ENCODE measurements around the gene USP7. TPM values are rescaled to one million over a fixed set of nuclear protein-coding genes. Genes with fewer than 3 reads are reported as not detected.

The USP7 gene
- polyA plus RNA-seq, 4 donors: 31.6 to 97.1 (median 36.0) TPM

- Histone ChIP-seq H3K4me3 (ENCODE audit: low read depth in 1 of 3, low read length in 3 of 3) (no peak overlapping the region), H3K27ac (ENCODE audit: low read depth in 1 of 3, low read length in 2 of 3) (no peak overlapping the region), H3K4me1 (ENCODE audit: control insufficient read depth in 3 of 3, insufficient read depth in 2 of 3, low read depth in 1 of 3, low read length in 2 of 3) (peaks cover 0 to 34% (median 8%) of the 10 kb centered on the region in 3 donors), H3K27me3 (ENCODE audit: control insufficient read depth in 3 of 3, insufficient read depth in 3 of 3, low read length in 3 of 3) (no peaks in the 10 kb centered on the region), H3K36me3 (ENCODE audit: control insufficient read depth in 3 of 3, insufficient read depth in 2 of 3, low read depth in 1 of 3, low read length in 3 of 3) (peaks cover 13 to 67% (median 16%) of the 10 kb centered on the region in 3 donors), H3K9me3 (ENCODE audit: control insufficient read depth in 2 of 2, insufficient read depth in 1 of 2, low read depth in 1 of 2, low read length in 1 of 2) (no peaks in the 10 kb centered on the region)
- DNase-seq: no peak
- FAIRE-seq: no peak
- WGBS, 3 donors: 90 to 92% (median 90%) methylated on average over 3 of the region's 3 CpGs
These were observed 49.6 kb downstream of the USP7 start for GRCh38 chr16:8914098-8914497.

GRCh38 chr16:8912793-8913192, 50.9 kb downstream of the USP7 start:
- peak overlapping the region in 1 of 3 donors; percentile 37 for H3K27ac ChIP-seq (ENCODE audit: low read depth in 1 of 3, low read length in 2 of 3)
- H3K4me3 ChIP-seq (ENCODE audit: low read depth in 1 of 3, low read length in 3 of 3): no peak overlapping the region
- H3K4me1 ChIP-seq (ENCODE audit: control insufficient read depth in 3 of 3, insufficient read depth in 2 of 3, low read depth in 1 of 3, low read length in 2 of 3): peaks cover 0 to 42% (median 8%) of the 10 kb centered on the region in 3 donors
- peaks cover 16 to 60% (median 18%) of the 10 kb centered on the region in 3 donors for H3K36me3 ChIP-seq (ENCODE audit: control insufficient read depth in 3 of 3, insufficient read depth in 2 of 3, low read depth in 1 of 3, low read length in 3 of 3)
- FAIRE-seq (no peak), DNase-seq (no peak)
- WGBS, 3 donors: 66 to 85% (median 72%) methylated on average over 4 of the region's 4 CpGs
- H3K27me3 ChIP-seq (ENCODE audit: control insufficient read depth in 3 of 3, insufficient read depth in 3 of 3, low read length in 3 of 3): no peaks in the 10 kb centered on the region
- H3K9me3 ChIP-seq (ENCODE audit: control insufficient read depth in 2 of 2, insufficient read depth in 1 of 2, low read depth in 1 of 2, low read length in 1 of 2): no peaks in the 10 kb centered on the region

- FAIRE-seq (no peak), DNase-seq (peak; percentile 68 to 77)
- Histone ChIP-seq H3K4me3 (ENCODE audit: low read depth in 1 of 3, low read length in 3 of 3) (no peak overlapping the region), H3K36me3 (ENCODE audit: control insufficient read depth in 3 of 3, insufficient read depth in 2 of 3, low read depth in 1 of 3, low read length in 3 of 3) (peaks cover 17 to 65% (median 23%) of the 10 kb centered on the region in 3 donors), H3K4me1 (ENCODE audit: control insufficient read depth in 3 of 3, insufficient read depth in 2 of 3, low read depth in 1 of 3, low read length in 2 of 3) (peaks cover 0 to 42% (median 8%) of the 10 kb centered on the region in 3 donors), H3K9me3 (ENCODE audit: control insufficient read depth in 2 of 2, insufficient read depth in 1 of 2, low read depth in 1 of 2, low read length in 1 of 2) (no peaks in the 10 kb centered on the region), H3K27me3 (ENCODE audit: control insufficient read depth in 3 of 3, insufficient read depth in 3 of 3, low read length in 3 of 3) (no peaks in the 10 kb centered on the region), H3K27ac (ENCODE audit: low read depth in 1 of 3, low read length in 2 of 3) (peak overlapping the region; percentile 70 to 82 (median 79))
- WGBS, 3 donors: 28 to 63% (median 54%) methylated on average over 1 of the region's 1 CpG
These were observed 52.9 kb downstream of the USP7 start for GRCh38 chr16:8910811-8911210.

GRCh38 chr16:8908810-8909468, 54.8 kb downstream of the USP7 start:
- peak; percentile 34 to 64 for DNase-seq
- peak overlapping the region in 1 of 3 donors; percentile 57 for H3K27ac ChIP-seq (ENCODE audit: low read depth in 1 of 3, low read length in 2 of 3)
- H3K36me3 ChIP-seq (ENCODE audit: control insufficient read depth in 3 of 3, insufficient read depth in 2 of 3, low read depth in 1 of 3, low read length in 3 of 3): peaks cover 15 to 72% (median 24%) of the 10 kb centered on the region in 3 donors
- 26 to 68% (median 55%) methylated on average over 8 of the region's 8 CpGs for WGBS, 3 donors
- H3K27me3 ChIP-seq (ENCODE audit: control insufficient read depth in 3 of 3, insufficient read depth in 3 of 3, low read length in 3 of 3): no peaks in the 10 kb centered on the region
- H3K4me3 ChIP-seq (ENCODE audit: low read depth in 1 of 3, low read length in 3 of 3): no peak overlapping the region
- no peak for FAIRE-seq
- no peaks in the 10 kb centered on the region for H3K9me3 ChIP-seq (ENCODE audit: control insufficient read depth in 2 of 2, insufficient read depth in 1 of 2, low read depth in 1 of 2, low read length in 1 of 2)
- H3K4me1 ChIP-seq (ENCODE audit: control insufficient read depth in 3 of 3, insufficient read depth in 2 of 3, low read depth in 1 of 3, low read length in 2 of 3): peaks cover 0 to 42% (median 5%) of the 10 kb centered on the region in 3 donors

- FAIRE-seq: no peak
- DNase-seq: no peak
- peaks cover 25 to 73% (median 30%) of the 10 kb centered on the region in 3 donors for H3K36me3 ChIP-seq (ENCODE audit: control insufficient read depth in 3 of 3, insufficient read depth in 2 of 3, low read depth in 1 of 3, low read length in 3 of 3)
- H3K4me3 ChIP-seq (ENCODE audit: low read depth in 1 of 3, low read length in 3 of 3): no peak overlapping the region
- no peak overlapping the region for H3K27ac ChIP-seq (ENCODE audit: low read depth in 1 of 3, low read length in 2 of 3)
- 76 to 88% (median 82%) methylated on average over 4 of the region's 4 CpGs for WGBS, 3 donors
- no peaks in the 10 kb centered on the region for H3K27me3 ChIP-seq (ENCODE audit: control insufficient read depth in 3 of 3, insufficient read depth in 3 of 3, low read length in 3 of 3)
- H3K9me3 ChIP-seq (ENCODE audit: control insufficient read depth in 2 of 2, insufficient read depth in 1 of 2, low read depth in 1 of 2, low read length in 1 of 2): no peaks in the 10 kb centered on the region
- H3K4me1 ChIP-seq (ENCODE audit: control insufficient read depth in 3 of 3, insufficient read depth in 2 of 3, low read depth in 1 of 3, low read length in 2 of 3): peaks cover 0 to 37% (median 5%) of the 10 kb centered on the region in 3 donors
These were observed 56.6 kb downstream of the USP7 start for GRCh38 chr16:8907096-8907495.

GRCh38 chr16:8905795-8906591, 57.7 kb downstream of the USP7 start:
- H3K27me3 ChIP-seq (ENCODE audit: control insufficient read depth in 3 of 3, insufficient read depth in 3 of 3, low read length in 3 of 3): no peaks in the 10 kb centered on the region
- 86 to 91% (median 90%) methylated on average over 14 of the region's 14 CpGs for WGBS, 3 donors
- no peak overlapping the region for H3K4me3 ChIP-seq (ENCODE audit: low read depth in 1 of 3, low read length in 3 of 3)
- peaks cover 0 to 27% (median 4%) of the 10 kb centered on the region in 3 donors for H3K4me1 ChIP-seq (ENCODE audit: control insufficient read depth in 3 of 3, insufficient read depth in 2 of 3, low read depth in 1 of 3, low read length in 2 of 3)
- H3K36me3 ChIP-seq (ENCODE audit: control insufficient read depth in 3 of 3, insufficient read depth in 2 of 3, low read depth in 1 of 3, low read length in 3 of 3): peaks cover 31 to 74% (median 38%) of the 10 kb centered on the region in 3 donors
- DNase-seq: no peak
- no peak for FAIRE-seq
- no peak overlapping the region for H3K27ac ChIP-seq (ENCODE audit: low read depth in 1 of 3, low read length in 2 of 3)
- H3K9me3 ChIP-seq (ENCODE audit: control insufficient read depth in 2 of 2, insufficient read depth in 1 of 2, low read depth in 1 of 2, low read length in 1 of 2): no peaks in the 10 kb centered on the region

- FAIRE-seq (no peak), DNase-seq (peak; percentile 53 to 64)
- peaks cover 31 to 72% (median 38%) of the 10 kb centered on the region in 3 donors for H3K36me3 ChIP-seq (ENCODE audit: control insufficient read depth in 3 of 3, insufficient read depth in 2 of 3, low read depth in 1 of 3, low read length in 3 of 3)
- WGBS, 3 donors: 61 to 71% (median 70%) methylated on average over 13 of the region's 13 CpGs
- no peaks in the 10 kb centered on the region for H3K9me3 ChIP-seq (ENCODE audit: control insufficient read depth in 2 of 2, insufficient read depth in 1 of 2, low read depth in 1 of 2, low read length in 1 of 2)
- H3K27me3 ChIP-seq (ENCODE audit: control insufficient read depth in 3 of 3, insufficient read depth in 3 of 3, low read length in 3 of 3): no peaks in the 10 kb centered on the region
- no peak overlapping the region for H3K27ac ChIP-seq (ENCODE audit: low read depth in 1 of 3, low read length in 2 of 3)
- H3K4me3 ChIP-seq (ENCODE audit: low read depth in 1 of 3, low read length in 3 of 3): no peak overlapping the region
- peaks cover 0 to 20% (median 2%) of the 10 kb centered on the region in 3 donors for H3K4me1 ChIP-seq (ENCODE audit: control insufficient read depth in 3 of 3, insufficient read depth in 2 of 3, low read depth in 1 of 3, low read length in 2 of 3)
These were observed 58.4 kb downstream of the USP7 start for GRCh38 chr16:8905168-8905762.

- no peak overlapping the region for H3K27ac ChIP-seq (ENCODE audit: low read depth in 1 of 3, low read length in 2 of 3)
- DNase-seq: no peak
- 82 to 93% (median 84%) methylated on average over 8 of the region's 8 CpGs for WGBS, 3 donors
- FAIRE-seq: no peak
- H3K9me3 ChIP-seq (ENCODE audit: control insufficient read depth in 2 of 2, insufficient read depth in 1 of 2, low read depth in 1 of 2, low read length in 1 of 2): no peaks in the 10 kb centered on the region
- peaks cover 34 to 65% (median 38%) of the 10 kb centered on the region in 3 donors for H3K36me3 ChIP-seq (ENCODE audit: control insufficient read depth in 3 of 3, insufficient read depth in 2 of 3, low read depth in 1 of 3, low read length in 3 of 3)
- peaks cover 0 to 8% (median 0%) of the 10 kb centered on the region in 3 donors for H3K4me1 ChIP-seq (ENCODE audit: control insufficient read depth in 3 of 3, insufficient read depth in 2 of 3, low read depth in 1 of 3, low read length in 2 of 3)
- no peaks in the 10 kb centered on the region for H3K27me3 ChIP-seq (ENCODE audit: control insufficient read depth in 3 of 3, insufficient read depth in 3 of 3, low read length in 3 of 3)
- no peak overlapping the region for H3K4me3 ChIP-seq (ENCODE audit: low read depth in 1 of 3, low read length in 3 of 3)
These were observed 59.7 kb downstream of the USP7 start for GRCh38 chr16:8904018-8904430.

All from small intestine (tissue), 7 donors.